Erythroblast (primary cell): Measurements from ENCODE around the gene PTGIS.
"Not testable (repeated sequence)": the region's sequence is repeated elsewhere in the genome, so short reads cannot be mapped to it uniquely, and the experiment has no call there.

Experiments used
- GATA1 ChIP-seq: IDR thresholded peaks from 2 replicates; pipeline ENCODE4 v1.6.1; 2011; ENCODE audit warnings: low read depth, mild to moderate bottlenecking, control low read depth, low read length, moderate library complexity
- POLR2A ChIP-seq: IDR thresholded peaks from 2 replicates; pipeline ENCODE4 v1.6.1; 2011; ENCODE audit warnings: mild to moderate bottlenecking, low read length

DNA sequence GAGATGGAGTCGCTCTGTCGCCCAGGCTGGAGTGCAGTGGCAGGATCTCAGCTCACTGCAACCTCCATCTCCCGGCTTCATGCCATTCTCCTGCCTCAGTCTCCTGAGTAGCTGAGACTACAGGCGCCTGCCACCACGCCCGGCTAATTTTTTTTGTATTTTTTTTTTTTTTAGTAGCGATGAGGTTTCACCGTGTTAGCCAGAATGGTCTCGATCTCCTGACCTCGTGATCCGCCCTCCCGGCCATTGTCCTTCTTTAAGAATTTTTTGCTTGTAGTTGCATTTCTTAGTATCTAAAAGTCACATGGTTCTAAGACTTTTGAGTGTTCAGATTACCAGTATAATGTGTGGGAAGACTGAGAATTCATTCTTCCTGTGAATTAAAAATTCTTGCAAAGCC lies 2.9 kb downstream of the PTGIS start:
- TF ChIP-seq POLR2A, GATA1: not testable (repeated sequence)
